ENCODE measurements around the gene VN1R5.

DNA sequence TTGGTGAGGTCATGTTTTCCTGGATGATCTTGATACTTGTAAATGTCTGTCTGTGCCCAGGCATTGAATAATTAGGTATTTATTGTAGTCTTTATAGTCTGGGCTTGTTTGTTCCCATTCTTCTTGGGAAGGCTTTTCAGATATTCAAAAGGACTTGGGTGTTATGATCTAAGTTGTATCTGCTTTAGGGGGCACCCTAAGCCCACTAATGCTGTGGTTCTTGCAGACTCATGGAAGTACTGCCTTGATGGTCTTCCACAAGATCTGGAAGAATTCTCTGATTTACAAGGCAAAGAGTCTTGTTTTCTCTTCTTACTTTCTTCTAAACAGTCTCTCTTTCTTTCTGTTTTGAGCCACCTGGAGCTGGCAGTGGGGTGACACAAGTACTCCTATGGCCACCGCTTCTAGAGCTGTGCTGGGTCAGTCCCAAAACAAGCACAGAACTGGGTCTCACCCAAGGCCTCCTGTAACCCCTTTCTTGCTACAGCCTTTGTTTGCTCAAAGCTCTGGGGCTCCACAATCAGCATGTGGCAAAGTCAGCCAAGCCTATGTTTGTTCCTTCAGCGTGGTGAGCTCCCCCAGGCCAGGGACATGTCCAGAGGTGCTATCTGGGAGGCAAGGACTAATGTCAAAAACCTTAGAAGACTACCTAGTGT, 12.6 kb downstream of the VN1R5 start:
- TF ChIP-seq, protein P1, sequence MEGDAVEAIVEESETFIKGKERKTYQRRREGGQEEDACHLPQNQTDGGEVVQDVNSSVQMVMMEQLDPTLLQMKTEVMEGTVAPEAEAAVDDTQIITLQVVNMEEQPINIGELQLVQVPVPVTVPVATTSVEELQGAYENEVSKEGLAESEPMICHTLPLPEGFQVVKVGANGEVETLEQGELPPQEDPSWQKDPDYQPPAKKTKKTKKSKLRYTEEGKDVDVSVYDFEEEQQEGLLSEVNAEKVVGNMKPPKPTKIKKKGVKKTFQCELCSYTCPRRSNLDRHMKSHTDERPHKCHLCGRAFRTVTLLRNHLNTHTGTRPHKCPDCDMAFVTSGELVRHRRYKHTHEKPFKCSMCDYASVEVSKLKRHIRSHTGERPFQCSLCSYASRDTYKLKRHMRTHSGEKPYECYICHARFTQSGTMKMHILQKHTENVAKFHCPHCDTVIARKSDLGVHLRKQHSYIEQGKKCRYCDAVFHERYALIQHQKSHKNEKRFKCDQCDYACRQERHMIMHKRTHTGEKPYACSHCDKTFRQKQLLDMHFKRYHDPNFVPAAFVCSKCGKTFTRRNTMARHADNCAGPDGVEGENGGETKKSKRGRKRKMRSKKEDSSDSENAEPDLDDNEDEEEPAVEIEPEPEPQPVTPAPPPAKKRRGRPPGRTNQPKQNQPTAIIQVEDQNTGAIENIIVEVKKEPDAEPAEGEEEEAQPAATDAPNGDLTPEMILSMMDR (IDR thresholded peaks at IDR 0.05; ENCODE audit: low read depth, low read length), result no peak
- no peak for TF ChIP-seq POLR2A (IDR thresholded peaks at IDR 0.05; ENCODE audit: extremely low read depth, insufficient read length)
- TF ChIP-seq MAX (IDR thresholded peaks at IDR 0.05; ENCODE audit: low read depth, low read length), result no peak
- no peak for TF ChIP-seq MYC (IDR thresholded peaks at IDR 0.05; ENCODE audit: low read depth, low read length)
